HG03139 (cell line): ENCODE data around the gene PLXNA4.

Experiments used
- ATAC-seq: cut with Tn5 transposase; IDR thresholded peaks from one replicate; pipeline ENCODE4 v1.9.1; 2021; ENCODE audit not compliant: unreplicated experiment

The PLXNA4 gene

DNA sequence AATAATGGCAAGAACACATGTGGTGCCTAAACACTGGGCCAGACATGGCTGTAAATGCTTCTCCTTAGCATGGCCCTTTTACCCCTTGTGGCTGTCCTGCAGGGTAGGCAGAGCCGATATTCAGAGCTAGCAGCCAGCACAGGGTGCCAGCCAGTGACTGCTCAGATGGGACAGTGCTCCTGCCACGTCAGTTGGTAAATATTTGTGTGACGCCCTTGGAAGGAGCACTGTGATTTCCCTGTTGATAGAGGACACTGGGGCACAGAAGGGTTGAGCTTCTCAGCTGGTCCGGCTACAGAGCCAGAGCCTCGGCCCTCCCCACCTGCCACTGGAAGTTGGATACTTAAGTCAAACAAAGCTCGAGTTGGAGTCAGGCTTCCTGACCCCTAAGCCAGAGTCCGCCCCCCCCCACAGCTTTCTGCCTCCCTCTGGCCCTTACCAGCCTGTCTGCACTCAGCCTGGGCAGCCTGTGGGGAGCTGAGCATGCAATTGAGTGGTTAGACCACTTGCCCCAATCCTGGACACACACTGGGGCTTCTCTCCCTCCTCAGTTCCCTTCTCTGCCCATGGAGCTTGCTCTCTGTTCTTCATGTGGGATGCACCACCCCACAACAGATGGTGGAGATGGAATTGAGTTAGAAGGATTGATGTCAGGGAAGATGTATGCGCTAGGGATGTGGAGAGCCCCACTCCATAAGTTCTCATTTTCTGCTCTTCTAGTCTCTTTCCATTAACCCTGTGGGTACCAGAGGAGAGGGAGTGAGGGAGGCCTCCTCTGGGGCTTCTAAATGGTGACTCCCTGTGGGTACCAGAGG lies 350.8 kb downstream of the PLXNA4 start:
- no peak for ATAC-seq

DNA sequence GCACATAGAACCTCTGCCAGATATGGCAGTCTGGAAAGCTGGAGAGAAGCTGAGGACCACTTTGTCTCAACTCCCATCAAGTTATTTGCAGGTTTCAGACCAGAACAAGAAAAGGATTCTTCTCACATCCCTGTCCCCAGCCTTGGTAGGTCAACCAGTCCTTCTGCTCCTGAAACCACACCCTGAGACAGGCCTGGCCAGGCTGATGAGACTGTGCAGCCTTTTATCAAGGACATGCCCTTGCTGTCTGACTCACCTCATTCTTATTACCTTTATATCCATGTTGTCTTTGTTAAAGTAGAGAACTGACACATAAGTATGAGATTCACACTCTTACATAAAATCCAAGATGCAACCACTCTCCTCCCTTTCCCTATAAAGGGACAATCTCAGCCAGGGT lies 354.9 kb downstream of the PLXNA4 start:
- ATAC-seq, result no peak

- no peak for ATAC-seq
Observed at GRCh38 chr7:132220060-132220459, 356.2 kb downstream of the PLXNA4 start.

- ATAC-seq, result no peak
Observed at GRCh38 chr7:132218876-132219275, 357.4 kb downstream of the PLXNA4 start.

- no peak for ATAC-seq
Observed at GRCh38 chr7:132216847-132217525, 359.3 kb downstream of the PLXNA4 start.

GRCh38 chr7:132214452-132214851 lies 361.8 kb downstream of the PLXNA4 start:
- ATAC-seq, result no peak

DNA sequence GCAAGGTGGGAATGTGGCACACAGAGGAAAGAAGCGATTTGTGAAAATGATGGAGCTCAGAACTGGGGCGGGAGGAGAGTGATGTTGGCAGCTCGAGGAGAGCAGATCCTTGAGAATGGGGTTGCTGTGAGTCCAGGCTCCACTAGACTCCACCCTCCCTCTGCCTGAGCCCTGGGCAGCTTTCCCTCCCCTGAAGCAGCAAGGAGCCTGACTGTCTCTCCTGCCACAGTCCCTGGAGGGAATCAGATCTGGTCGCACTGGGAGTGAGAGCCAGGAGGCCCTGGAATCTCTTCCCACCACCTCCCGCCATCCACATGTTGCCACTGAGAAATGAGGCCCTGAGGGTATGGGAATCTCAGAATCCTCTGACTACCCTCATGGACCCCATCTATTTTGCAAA lies 362.7 kb downstream of the PLXNA4 start:
- no peak for ATAC-seq

DNA sequence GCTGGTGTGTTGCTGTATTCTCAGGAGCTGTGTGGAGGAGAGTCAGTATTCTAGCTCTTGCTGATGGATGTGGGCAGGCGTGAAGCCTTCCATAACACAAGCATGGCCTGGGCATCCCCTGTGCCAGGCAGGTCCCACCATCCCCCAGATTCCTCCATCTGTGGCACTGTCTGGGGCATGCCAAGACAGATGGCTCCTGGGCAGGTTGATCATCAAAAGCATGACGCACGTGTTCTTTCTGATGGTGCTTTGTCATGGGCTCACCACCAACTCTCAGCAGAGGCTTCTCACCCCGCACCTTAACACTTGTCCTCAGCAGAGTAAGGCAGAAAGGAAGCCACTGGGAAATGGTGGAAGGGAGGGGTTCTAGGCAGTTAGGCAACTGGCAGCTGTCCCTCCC lies 364.3 kb downstream of the PLXNA4 start:
- ATAC-seq, result no peak

- ATAC-seq, result no peak
Observed at GRCh38 chr7:132210821-132211220, 365.4 kb downstream of the PLXNA4 start.

DNA sequence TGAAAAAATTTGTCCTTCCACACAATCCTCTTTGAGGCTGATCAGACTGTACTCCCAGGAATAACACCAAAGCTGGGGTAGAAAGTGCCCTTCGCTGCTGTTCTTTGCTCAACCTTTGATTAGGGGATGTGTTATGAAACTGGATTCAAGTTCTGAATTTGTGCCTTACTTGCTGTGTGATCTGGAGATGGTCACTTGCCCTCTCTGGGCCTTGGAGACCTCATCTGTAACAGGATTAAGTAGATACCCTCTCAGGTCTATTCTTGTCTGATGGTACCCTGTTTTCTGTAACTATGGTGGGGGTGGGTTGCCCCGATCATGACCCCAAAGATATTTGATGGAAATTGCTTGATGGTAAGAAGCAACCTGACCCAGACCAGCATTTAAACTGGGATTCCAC lies 368.5 kb downstream of the PLXNA4 start:
- ATAC-seq, result no peak

GRCh38 chr7:132207211-132207610 lies 369.1 kb downstream of the PLXNA4 start:
- ATAC-seq, result no peak

- ATAC-seq, result no peak
Observed at GRCh38 chr7:132206594-132206993, 369.7 kb downstream of the PLXNA4 start.

- ATAC-seq, result no peak
Observed at GRCh38 chr7:132205509-132205908, 370.8 kb downstream of the PLXNA4 start.

DNA sequence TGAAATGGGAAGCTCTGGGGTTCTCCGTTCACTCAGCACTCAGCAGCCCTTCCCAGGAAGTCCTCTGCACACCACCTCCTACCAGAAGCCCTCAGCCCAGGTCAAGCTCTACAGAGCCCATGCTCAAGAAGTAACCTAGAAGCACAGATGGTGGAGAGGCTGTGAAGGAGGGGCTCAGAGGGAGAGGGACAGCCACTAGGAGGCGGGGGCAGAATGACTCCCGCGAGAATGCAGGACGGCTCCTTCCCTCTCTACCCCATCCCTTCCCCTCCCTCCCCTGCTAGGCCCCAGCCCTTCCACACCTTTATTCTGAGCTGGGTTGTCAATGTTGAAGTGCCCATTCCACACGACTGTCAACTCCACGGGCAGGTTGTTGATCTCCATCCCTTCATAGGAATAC lies 373.2 kb downstream of the PLXNA4 start:
- ATAC-seq, result no peak

DNA sequence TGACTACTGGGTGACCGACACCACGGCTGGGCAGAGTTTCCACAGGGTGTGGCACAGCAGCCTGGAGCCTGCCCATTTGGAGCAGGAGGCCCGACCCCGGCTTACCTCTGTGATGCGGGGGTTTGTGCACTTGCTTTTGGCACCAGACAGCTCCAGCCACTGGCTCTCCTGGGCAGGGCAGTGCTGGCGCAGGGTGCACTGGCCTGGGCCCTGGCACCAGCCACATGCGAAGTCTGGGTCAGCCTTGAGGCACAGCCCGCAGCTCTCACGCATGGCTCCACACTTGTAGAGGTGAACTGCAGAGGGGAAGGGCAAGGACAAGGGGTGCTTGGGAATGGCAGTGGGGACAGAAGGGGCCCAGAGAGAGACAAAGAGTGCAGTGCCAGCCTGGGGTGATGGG lies 373.7 kb downstream of the PLXNA4 start:
- no peak for ATAC-seq

DNA sequence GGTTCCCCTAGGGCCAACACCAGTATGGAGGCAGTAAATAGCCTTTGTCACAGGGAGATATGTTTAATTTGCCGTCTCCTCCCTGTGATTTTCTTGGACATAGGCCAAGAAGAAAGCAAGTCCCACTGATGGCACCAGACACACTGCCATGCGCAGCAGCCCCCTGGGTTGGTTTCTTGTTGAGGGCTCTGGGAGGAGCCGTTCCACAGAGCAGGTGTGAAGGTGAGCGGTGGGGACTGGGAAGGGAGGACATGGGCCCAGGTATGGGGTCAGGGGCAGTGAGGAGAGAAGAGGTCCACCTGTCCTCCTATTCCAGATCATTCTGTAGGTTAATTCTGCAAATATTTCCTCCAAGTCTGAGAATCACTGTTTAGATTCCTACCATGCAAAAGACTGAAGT lies 376.1 kb downstream of the PLXNA4 start:
- no peak for ATAC-seq

- ATAC-seq, result no peak
Observed at GRCh38 chr7:132199626-132200025, 376.6 kb downstream of the PLXNA4 start.

DNA sequence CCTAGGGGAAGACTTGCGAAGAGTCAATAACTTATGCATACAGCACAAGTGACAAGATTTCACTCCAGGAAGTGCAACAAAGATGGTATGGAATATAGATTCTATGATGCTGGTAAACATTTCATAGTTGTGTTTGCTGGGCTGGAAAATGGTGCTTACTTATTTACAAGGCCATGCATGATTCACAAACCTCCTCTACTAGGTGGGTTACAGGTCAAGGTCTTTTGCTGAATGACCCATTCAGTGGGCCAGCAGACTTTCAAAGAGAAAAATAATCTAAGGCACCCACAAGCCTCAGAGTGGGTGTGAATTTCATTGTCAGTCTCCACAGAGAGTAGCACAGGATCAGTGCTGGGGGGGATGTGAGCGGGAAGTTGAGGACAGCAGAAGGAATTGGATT lies 378.5 kb downstream of the PLXNA4 start:
- no peak for ATAC-seq

- no peak for ATAC-seq
Observed at GRCh38 chr7:132193898-132194297, 382.4 kb downstream of the PLXNA4 start.

DNA sequence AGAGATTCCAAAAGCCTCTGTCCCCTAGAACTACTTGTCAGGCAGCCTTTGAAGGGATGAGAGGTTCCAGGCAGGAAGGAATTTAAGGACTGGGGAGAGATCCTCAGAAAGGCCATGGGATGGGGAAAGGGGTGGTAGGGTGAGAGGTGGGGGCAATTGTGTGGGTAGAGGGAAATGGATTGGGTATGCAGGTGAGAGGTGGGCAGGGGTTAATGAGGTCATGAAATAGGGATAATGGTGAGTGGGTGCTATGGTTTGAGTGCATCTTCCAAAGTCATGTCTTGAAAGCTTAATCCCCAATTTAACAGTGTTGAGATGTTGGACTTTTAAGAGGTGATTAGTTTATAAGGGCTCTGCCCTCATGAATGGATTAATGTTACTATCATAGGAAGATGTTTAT lies 383.5 kb downstream of the PLXNA4 start:
- no peak for ATAC-seq

DNA sequence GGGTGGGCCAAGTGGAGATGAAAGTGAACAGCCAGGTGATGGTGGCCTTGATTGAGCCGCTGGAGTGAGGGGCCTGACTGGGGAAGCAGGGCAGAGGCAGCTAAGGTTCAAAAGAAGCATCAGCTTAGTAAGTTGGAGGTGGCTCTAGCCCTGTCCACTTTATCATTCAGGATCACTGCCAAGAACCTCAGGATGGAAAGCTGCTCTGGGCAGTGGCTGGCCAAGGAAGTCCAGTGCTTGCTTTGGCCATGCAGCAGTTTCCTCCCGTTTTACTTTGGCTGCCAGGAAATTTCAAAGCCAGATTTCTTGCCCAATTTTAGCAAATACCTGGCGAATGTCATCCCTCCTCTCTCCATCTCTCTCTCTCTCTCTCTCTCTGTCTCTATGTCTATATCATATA lies 384.9 kb downstream of the PLXNA4 start:
- no peak for ATAC-seq

- ATAC-seq, result no peak
Observed at GRCh38 chr7:132190683-132191082, 385.6 kb downstream of the PLXNA4 start.

GRCh38 chr7:132189881-132190280 lies 386.4 kb downstream of the PLXNA4 start:
- no peak for ATAC-seq
